ENCODE measurements around the gene EID2B. TPM values are rescaled to one million over a fixed set of nuclear protein-coding genes. Genes with fewer than 3 reads are reported as not detected.

EID2B gene
- polyA plus RNA-seq, 3 donors, result 1.2 to 2.6 (median 2.4) TPM

DNA sequence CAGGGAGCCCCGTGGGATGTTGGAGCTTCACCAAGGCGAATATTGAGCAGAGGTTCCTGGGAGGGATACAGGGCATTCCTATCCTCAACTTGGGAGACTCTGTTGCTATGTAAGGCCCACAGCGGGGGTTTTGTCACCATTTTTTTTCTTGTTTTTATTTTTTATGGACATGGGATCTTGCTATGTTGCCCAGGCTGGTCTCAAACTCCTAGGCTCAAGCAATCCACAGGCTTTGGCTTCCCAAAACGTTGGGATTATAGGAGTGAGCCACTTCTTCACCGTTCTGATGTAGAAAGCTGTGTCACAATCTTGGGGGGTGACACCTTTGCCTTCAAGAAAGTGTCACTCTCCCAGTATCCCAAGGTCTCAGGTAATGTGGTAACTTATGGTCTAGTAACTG is 31.3 kb downstream of the EID2B start:
- 93% methylated on average over 2 of the region's 5 CpGs for WGBS (ENCODE audit: insufficient coverage)
- Mint-ChIP-seq H3K27me3 (ENCODE audit: low read depth in 3 of 3) (peaks cover 73 to 89% (median 81%) of the 10 kb centered on the region in 3 donors), H3K4me3 (peak overlapping the region in 1 of 2 donors; percentile 65), H3K9me3 (peaks cover 0 to 27% (median 11%) of the 10 kb centered on the region in 7 donors), H3K4me1 (peaks cover 11% of the 10 kb centered on the region), H3K36me3 (peaks cover 0 to 12% of the 10 kb centered on the region in 2 donors), H3K27ac (no peak overlapping the region)
- no peaks in the 10 kb centered on the region for H4K20me1 ChIP-seq (ENCODE audit: insufficient read depth, low read length)
- no peaks in the 10 kb centered on the region for H3K36me3 ChIP-seq (replicated peaks in 1 of 2; ENCODE audit: control insufficient read depth in 1 of 2, insufficient read depth in 2 of 2, low read length in 2 of 2)
- no peak overlapping the region for H2AFZ ChIP-seq (ENCODE audit: insufficient read depth, low read depth, low read length, poor library complexity, severe bottlenecking)
- H3K4me2 ChIP-seq (replicated peaks; ENCODE audit: extremely low read depth, low read length, poor library complexity, severe bottlenecking), result no peak overlapping the region
- TF ChIP-seq CTCF (IDR thresholded peaks at IDR 0.05), result no peak
- no peaks in the 10 kb centered on the region for H3K79me2 ChIP-seq (ENCODE audit: insufficient read depth, low read length)
- no peak for DNase-seq
- no peak overlapping the region for H3K4me3 ChIP-seq (replicated peaks in 1 of 3; ENCODE audit: low read depth in 2 of 3, low read length in 3 of 3)
- H3K27ac ChIP-seq (ENCODE audit: low read depth in 1 of 2, low read length in 2 of 2), result no peak overlapping the region
- peaks cover 30 to 78% of the 10 kb centered on the region in 2 donors for H3K27me3 ChIP-seq (ENCODE audit: control insufficient read depth in 2 of 2, insufficient read depth in 2 of 2, low read length in 2 of 2)
- H3K9me3 ChIP-seq (replicated peaks in 1 of 2; ENCODE audit: control insufficient read depth in 1 of 2, insufficient read depth in 1 of 2, low read length in 2 of 2), result peaks cover 0 to 7% of the 10 kb centered on the region in 2 donors
- intact Hi-C loops (cut with micrococcal nuclease), result no loop called here
- H3K4me1 ChIP-seq (ENCODE audit: control insufficient read depth in 1 of 2, insufficient read depth in 2 of 2, low read length in 2 of 2), result peaks cover 5% of the 10 kb centered on the region in 2 donors
- no peak overlapping the region for H3K9ac ChIP-seq (ENCODE audit: insufficient read depth, low read length, poor library complexity, severe bottlenecking)

DNA sequence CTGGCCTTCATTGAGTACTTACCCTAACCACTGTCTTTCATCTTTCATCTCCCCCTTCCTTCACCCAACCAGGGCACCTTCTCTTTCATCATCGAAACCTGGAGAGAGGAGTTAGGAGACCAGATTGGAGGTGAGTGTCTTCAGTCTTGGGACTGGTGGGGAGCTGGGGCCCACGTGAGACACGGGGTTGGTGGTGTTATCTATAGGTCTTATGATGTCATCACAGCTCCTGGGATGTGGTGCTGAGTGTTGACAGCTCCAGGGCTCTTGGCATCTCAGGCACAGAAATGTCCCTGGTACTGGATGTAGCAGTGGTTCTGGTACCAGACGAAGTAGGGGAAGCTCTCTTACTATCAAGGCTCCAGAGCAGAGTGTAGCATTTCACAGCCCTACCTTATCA is 32.1 kb downstream of the EID2B start:
- no peaks in the 10 kb centered on the region for H4K20me1 ChIP-seq (ENCODE audit: insufficient read depth, low read length)
- TF ChIP-seq CTCF (IDR thresholded peaks at IDR 0.05), result no peak
- Mint-ChIP-seq H3K9me3 (peaks cover 0 to 26% (median 8%) of the 10 kb centered on the region in 7 donors), H3K4me3 (peak overlapping the region in 1 of 2 donors; percentile 59), H3K36me3 (peaks cover 0 to 11% of the 10 kb centered on the region in 2 donors), H3K4me1 (peaks cover 11% of the 10 kb centered on the region), H3K27ac (no peak overlapping the region), H3K27me3 (ENCODE audit: low read depth in 3 of 3) (peaks cover 70 to 88% (median 75%) of the 10 kb centered on the region in 3 donors)
- H3K9me3 ChIP-seq (replicated peaks in 1 of 2; ENCODE audit: control insufficient read depth in 1 of 2, insufficient read depth in 1 of 2, low read length in 2 of 2), result peaks cover 0 to 7% of the 10 kb centered on the region in 2 donors
- H3K79me2 ChIP-seq (ENCODE audit: insufficient read depth, low read length), result no peaks in the 10 kb centered on the region
- intact Hi-C loops (cut with micrococcal nuclease), result no loop called here
- H2AFZ ChIP-seq (ENCODE audit: insufficient read depth, low read depth, low read length, poor library complexity, severe bottlenecking), result no peak overlapping the region
- H3K4me2 ChIP-seq (replicated peaks; ENCODE audit: extremely low read depth, low read length, poor library complexity, severe bottlenecking), result no peak overlapping the region
- H3K9ac ChIP-seq (ENCODE audit: insufficient read depth, low read length, poor library complexity, severe bottlenecking), result no peak overlapping the region
- peaks cover 5% of the 10 kb centered on the region in 2 donors for H3K4me1 ChIP-seq (ENCODE audit: control insufficient read depth in 1 of 2, insufficient read depth in 2 of 2, low read length in 2 of 2)
- H3K27ac ChIP-seq (ENCODE audit: low read depth in 1 of 2, low read length in 2 of 2), result no peak overlapping the region
- peaks cover 30 to 72% of the 10 kb centered on the region in 2 donors for H3K27me3 ChIP-seq (ENCODE audit: control insufficient read depth in 2 of 2, insufficient read depth in 2 of 2, low read length in 2 of 2)
- no peak overlapping the region for H3K4me3 ChIP-seq (replicated peaks in 1 of 3; ENCODE audit: low read depth in 2 of 3, low read length in 3 of 3)
- DNase-seq, result no peak
- H3K36me3 ChIP-seq (replicated peaks in 1 of 2; ENCODE audit: control insufficient read depth in 1 of 2, insufficient read depth in 2 of 2, low read length in 2 of 2), result no peaks in the 10 kb centered on the region
- 38% methylated on average over 2 of the region's 4 CpGs for WGBS (ENCODE audit: insufficient coverage)

Data from CD14-positive monocyte (primary cell).